ENCODE data around the gene MROH9.

MROH9 gene

GRCh38 chr1:171082606-171083005 lies 147.3 kb downstream of the MROH9 start:
- Histone ChIP-seq H3K4me1 (ENCODE audit: low read length) (no peaks in the 10 kb centered on the region), H3K27me3 (replicated peaks; ENCODE audit: insufficient read depth, low read length) (no peaks in the 10 kb centered on the region), H3K4me2 (ENCODE audit: low read depth, low read length) (no peak overlapping the region), H2AFZ (ENCODE audit: low read length) (no peak overlapping the region), H3F3A (ENCODE audit: insufficient read depth, low read length) (no peaks in the 10 kb centered on the region), H3K36me3 (replicated peaks; ENCODE audit: insufficient read depth, low read length) (no peaks in the 10 kb centered on the region), H3K9ac (ENCODE audit: low read length) (no peak overlapping the region), H3K4me3 (ENCODE audit: low read length) (no peak overlapping the region), H3K27ac (ENCODE audit: low read length) (no peak overlapping the region), H4K20me1 (ENCODE audit: insufficient read depth, low read length) (no peaks in the 10 kb centered on the region), H3K79me2 (ENCODE audit: low read length) (no peaks in the 10 kb centered on the region), H3K9me2 (replicated peaks; ENCODE audit: insufficient read depth, low read length) (no peaks in the 10 kb centered on the region), H3K9me3 (replicated peaks; ENCODE audit: insufficient read depth, low read length) (no peaks in the 10 kb centered on the region)
- DNase-seq, result no peak
- TF ChIP-seq EZH2phosphoT487 (IDR thresholded peaks at IDR 0.05; ENCODE audit: low read length), result no peak
- no peak for TF ChIP-seq EZH2 (optimal IDR thresholded peaks at IDR 0.05; ENCODE audit: low read depth, low read length)
- TF ChIP-seq, protein P1, sequence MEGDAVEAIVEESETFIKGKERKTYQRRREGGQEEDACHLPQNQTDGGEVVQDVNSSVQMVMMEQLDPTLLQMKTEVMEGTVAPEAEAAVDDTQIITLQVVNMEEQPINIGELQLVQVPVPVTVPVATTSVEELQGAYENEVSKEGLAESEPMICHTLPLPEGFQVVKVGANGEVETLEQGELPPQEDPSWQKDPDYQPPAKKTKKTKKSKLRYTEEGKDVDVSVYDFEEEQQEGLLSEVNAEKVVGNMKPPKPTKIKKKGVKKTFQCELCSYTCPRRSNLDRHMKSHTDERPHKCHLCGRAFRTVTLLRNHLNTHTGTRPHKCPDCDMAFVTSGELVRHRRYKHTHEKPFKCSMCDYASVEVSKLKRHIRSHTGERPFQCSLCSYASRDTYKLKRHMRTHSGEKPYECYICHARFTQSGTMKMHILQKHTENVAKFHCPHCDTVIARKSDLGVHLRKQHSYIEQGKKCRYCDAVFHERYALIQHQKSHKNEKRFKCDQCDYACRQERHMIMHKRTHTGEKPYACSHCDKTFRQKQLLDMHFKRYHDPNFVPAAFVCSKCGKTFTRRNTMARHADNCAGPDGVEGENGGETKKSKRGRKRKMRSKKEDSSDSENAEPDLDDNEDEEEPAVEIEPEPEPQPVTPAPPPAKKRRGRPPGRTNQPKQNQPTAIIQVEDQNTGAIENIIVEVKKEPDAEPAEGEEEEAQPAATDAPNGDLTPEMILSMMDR (IDR thresholded peaks at IDR 0.05; ENCODE audit: low read length), result no peak

- no peaks in the 10 kb centered on the region for H3F3A ChIP-seq (ENCODE audit: insufficient read depth, low read length)
- no peak overlapping the region for H3K4me3 ChIP-seq (ENCODE audit: low read length)
- H3K27ac ChIP-seq (ENCODE audit: low read length), result no peak overlapping the region
Observed at GRCh38 chr1:171083222-171083621, 147.9 kb downstream of the MROH9 start.

GRCh38 chr1:171084091-171084490 lies 148.8 kb downstream of the MROH9 start:
- no peak overlapping the region for H3K9ac ChIP-seq (ENCODE audit: low read length)
- no peak overlapping the region for H3K4me2 ChIP-seq (ENCODE audit: low read depth, low read length)
- no peaks in the 10 kb centered on the region for H3K4me1 ChIP-seq (ENCODE audit: low read length)
- TF ChIP-seq EZH2 (optimal IDR thresholded peaks at IDR 0.05; ENCODE audit: low read depth, low read length) (no peak), EZH2phosphoT487 (IDR thresholded peaks at IDR 0.05; ENCODE audit: low read length) (no peak)
- TF ChIP-seq, protein P1 (IDR thresholded peaks at IDR 0.05; ENCODE audit: low read length), result no peak
- no peak overlapping the region for H2AFZ ChIP-seq (ENCODE audit: low read length)
- no peaks in the 10 kb centered on the region for H3K9me3 ChIP-seq (replicated peaks; ENCODE audit: insufficient read depth, low read length)
- no peak overlapping the region for H3K27ac ChIP-seq (ENCODE audit: low read length)
- no peaks in the 10 kb centered on the region for H3K36me3 ChIP-seq (replicated peaks; ENCODE audit: insufficient read depth, low read length)
- H3K9me2 ChIP-seq (replicated peaks; ENCODE audit: insufficient read depth, low read length), result no peaks in the 10 kb centered on the region
- H4K20me1 ChIP-seq (ENCODE audit: insufficient read depth, low read length), result no peaks in the 10 kb centered on the region
- H3K4me3 ChIP-seq (ENCODE audit: low read length), result no peak overlapping the region
- H3K79me2 ChIP-seq (ENCODE audit: low read length), result no peaks in the 10 kb centered on the region
- no peak for DNase-seq
- H3K27me3 ChIP-seq (replicated peaks; ENCODE audit: insufficient read depth, low read length), result no peaks in the 10 kb centered on the region
- H3F3A ChIP-seq (ENCODE audit: insufficient read depth, low read length), result no peaks in the 10 kb centered on the region

More at GRCh38 chr1:171083222-171083621, 147.9 kb downstream of the MROH9 start:
- H3K9me2 ChIP-seq (replicated peaks; ENCODE audit: insufficient read depth, low read length), result no peaks in the 10 kb centered on the region
- no peaks in the 10 kb centered on the region for H3K4me1 ChIP-seq (ENCODE audit: low read length)
- H4K20me1 ChIP-seq (ENCODE audit: insufficient read depth, low read length), result no peaks in the 10 kb centered on the region
- H3K9me3 ChIP-seq (replicated peaks; ENCODE audit: insufficient read depth, low read length), result no peaks in the 10 kb centered on the region
- no peak overlapping the region for H3K9ac ChIP-seq (ENCODE audit: low read length)
- no peak overlapping the region for H2AFZ ChIP-seq (ENCODE audit: low read length)
- H3K36me3 ChIP-seq (replicated peaks; ENCODE audit: insufficient read depth, low read length), result no peaks in the 10 kb centered on the region
- no peak overlapping the region for H3K4me2 ChIP-seq (ENCODE audit: low read depth, low read length)
- H3K79me2 ChIP-seq (ENCODE audit: low read length), result no peaks in the 10 kb centered on the region
- H3K27me3 ChIP-seq (replicated peaks; ENCODE audit: insufficient read depth, low read length), result no peaks in the 10 kb centered on the region
- TF ChIP-seq EZH2 (optimal IDR thresholded peaks at IDR 0.05; ENCODE audit: low read depth, low read length) (no peak), EZH2phosphoT487 (IDR thresholded peaks at IDR 0.05; ENCODE audit: low read length) (no peak)
- TF ChIP-seq, protein P1 (IDR thresholded peaks at IDR 0.05; ENCODE audit: low read length), result no peak
- no peak for DNase-seq
